ENCODE results near the gene PRSS2. TPM values are rescaled to one million over a fixed set of nuclear protein-coding genes. Genes with fewer than 3 reads are reported as not detected.

The PRSS2 gene
- total and polyA plus RNA-seq, 2 experiments from 2014 or later: 94.7 to 241 TPM

- TF ChIP-seq EZH2 (IDR thresholded peaks at IDR 0.05; ENCODE audit: borderline replicate concordance) (no peak), CTCF (IDR thresholded peaks at IDR 0.05; ENCODE audit: poor library complexity) (no peak), EZH2phosphoT487 (IDR thresholded peaks at IDR 0.05; ENCODE audit: low read depth, severe bottlenecking, unreplicated experiment) (no peak)
- no peak overlapping the region for H2AFZ ChIP-seq
- H3K36me3 ChIP-seq (replicated peaks; ENCODE audit: insufficient read depth, low read depth): no peaks in the 10 kb centered on the region
- H4K20me1 ChIP-seq (ENCODE audit: insufficient read depth, poor library complexity, severe bottlenecking): no peaks in the 10 kb centered on the region
- no peaks in the 10 kb centered on the region for H3K79me2 ChIP-seq
- no peaks in the 10 kb centered on the region for H3K9me2 ChIP-seq (replicated peaks; ENCODE audit: insufficient read depth)
- H3K27ac ChIP-seq: no peak overlapping the region
- H3K27me3 ChIP-seq: peaks cover 3% of the 10 kb centered on the region
- DNase-seq (ENCODE audit: low spot score): no peak
- no peaks in the 10 kb centered on the region for H3K9me3 ChIP-seq (ENCODE audit: low read depth)
- no peak overlapping the region for H3K4me3 ChIP-seq
- H3K4me2 ChIP-seq: no peak overlapping the region
- 92% methylated on average over 6 of the region's 6 CpGs for WGBS (ENCODE audit: low lambda C conversion rate, missing lambda C conversion rate)
- H3K4me1 ChIP-seq (ENCODE audit: insufficient read depth): no peaks in the 10 kb centered on the region
These were observed 17.0 kb downstream of the PRSS2 start for GRCh38 chr7:142787783-142788182.

- H3K27me3 ChIP-seq: peaks cover 8% of the 10 kb centered on the region
- H3K27ac ChIP-seq: no peak overlapping the region
- H3K9me2 ChIP-seq (replicated peaks; ENCODE audit: insufficient read depth): no peaks in the 10 kb centered on the region
- DNase-seq (ENCODE audit: low spot score): no peak
- H3K4me2 ChIP-seq: no peak overlapping the region
- H3K9me3 ChIP-seq (ENCODE audit: low read depth): no peaks in the 10 kb centered on the region
- H3K4me3 ChIP-seq: no peak overlapping the region
- 88% methylated on average over 10 of the region's 10 CpGs for WGBS (ENCODE audit: low lambda C conversion rate, missing lambda C conversion rate)
- no peak overlapping the region for H2AFZ ChIP-seq
- H3K4me1 ChIP-seq (ENCODE audit: insufficient read depth): no peaks in the 10 kb centered on the region
- H4K20me1 ChIP-seq (ENCODE audit: insufficient read depth, poor library complexity, severe bottlenecking): no peaks in the 10 kb centered on the region
- TF ChIP-seq EZH2 (IDR thresholded peaks at IDR 0.05; ENCODE audit: borderline replicate concordance) (no peak), EZH2phosphoT487 (IDR thresholded peaks at IDR 0.05; ENCODE audit: low read depth, severe bottlenecking, unreplicated experiment) (no peak)
- no peaks in the 10 kb centered on the region for H3K36me3 ChIP-seq (replicated peaks; ENCODE audit: insufficient read depth, low read depth)
- no peaks in the 10 kb centered on the region for H3K79me2 ChIP-seq
These were observed 17.8 kb downstream of the PRSS2 start for GRCh38 chr7:142788303-142789289.

- H3K4me3 ChIP-seq: no peak overlapping the region
- no peaks in the 10 kb centered on the region for H4K20me1 ChIP-seq (ENCODE audit: insufficient read depth, poor library complexity, severe bottlenecking)
- H3K27me3 ChIP-seq: peaks cover 16% of the 10 kb centered on the region
- no peak for DNase-seq (ENCODE audit: low spot score)
- no peaks in the 10 kb centered on the region for H3K36me3 ChIP-seq (replicated peaks; ENCODE audit: insufficient read depth, low read depth)
- no peaks in the 10 kb centered on the region for H3K9me2 ChIP-seq (replicated peaks; ENCODE audit: insufficient read depth)
- no peak overlapping the region for H3K27ac ChIP-seq
- WGBS (ENCODE audit: low lambda C conversion rate, missing lambda C conversion rate): 94% methylated on average over 2 of the region's 2 CpGs
- no peaks in the 10 kb centered on the region for H3K4me1 ChIP-seq (ENCODE audit: insufficient read depth)
- no peaks in the 10 kb centered on the region for H3K79me2 ChIP-seq
- H2AFZ ChIP-seq: no peak overlapping the region
- H3K4me2 ChIP-seq: no peak overlapping the region
- no peaks in the 10 kb centered on the region for H3K9me3 ChIP-seq (ENCODE audit: low read depth)
- no peak for TF ChIP-seq EZH2 (IDR thresholded peaks at IDR 0.05; ENCODE audit: borderline replicate concordance)
- TF ChIP-seq CTCF (IDR thresholded peaks at IDR 0.05; ENCODE audit: poor library complexity): no peak
- TF ChIP-seq EZH2phosphoT487 (IDR thresholded peaks at IDR 0.05; ENCODE audit: low read depth, severe bottlenecking, unreplicated experiment): no peak
These were observed 18.7 kb downstream of the PRSS2 start for GRCh38 chr7:142789441-142789840.

GRCh38 chr7:142790056-142790455, 19.3 kb downstream of the PRSS2 start:
- TF ChIP-seq EZH2phosphoT487 (IDR thresholded peaks at IDR 0.05; ENCODE audit: low read depth, severe bottlenecking, unreplicated experiment) (no peak), EZH2 (IDR thresholded peaks at IDR 0.05; ENCODE audit: borderline replicate concordance) (no peak), CTCF (IDR thresholded peaks at IDR 0.05; ENCODE audit: poor library complexity) (no peak)
- H4K20me1 ChIP-seq (ENCODE audit: insufficient read depth, poor library complexity, severe bottlenecking): no peaks in the 10 kb centered on the region
- H3K27me3 ChIP-seq: peaks cover 22% of the 10 kb centered on the region
- no peak overlapping the region for H3K4me2 ChIP-seq
- no peak overlapping the region for H3K27ac ChIP-seq
- no peaks in the 10 kb centered on the region for H3K4me1 ChIP-seq (ENCODE audit: insufficient read depth)
- no peak overlapping the region for H3K4me3 ChIP-seq
- no peak overlapping the region for H2AFZ ChIP-seq
- no peak for DNase-seq (ENCODE audit: low spot score)
- H3K79me2 ChIP-seq: no peaks in the 10 kb centered on the region
- WGBS (ENCODE audit: low lambda C conversion rate, missing lambda C conversion rate): 98% methylated on average over 3 of the region's 3 CpGs
- no peaks in the 10 kb centered on the region for H3K9me2 ChIP-seq (replicated peaks; ENCODE audit: insufficient read depth)
- H3K36me3 ChIP-seq (replicated peaks; ENCODE audit: insufficient read depth, low read depth): no peaks in the 10 kb centered on the region
- H3K9me3 ChIP-seq (ENCODE audit: low read depth): no peaks in the 10 kb centered on the region

Data from hepatocyte (in vitro differentiated cells).